HepG2 (cell line): ENCODE results near the gene FAM221B. TPM values are rescaled to one million over a fixed set of nuclear protein-coding genes. Genes with fewer than 3 reads are reported as not detected.

Experiments
- CC2D1A ChIP-seq: sonication (generic); formaldehyde crosslinking; IDR thresholded peaks from 2 replicates; pipeline ENCODE4 v1.8.1; 2023; ENCODE audit warnings: mild to moderate bottlenecking, missing genetic modification reagents
- REL ChIP-seq: sonication (generic); formaldehyde crosslinking; conservative IDR thresholded peaks from 2 replicates; pipeline ENCODE4 v1.8.0; 2022; ENCODE audit warnings: mild to moderate bottlenecking, missing genetic modification reagents, moderate library complexity
- SALL2 ChIP-seq: sonication (generic); formaldehyde crosslinking; IDR thresholded peaks from 2 replicates; pipeline ENCODE4 v1.8.1; 2023; ENCODE audit warnings: mild to moderate bottlenecking, missing genetic modification reagents, inconsistent platforms
- YEATS4 ChIP-seq: sonication (generic); formaldehyde crosslinking; IDR thresholded peaks from 2 replicates; pipeline ENCODE4 v1.4.0; 2020; ENCODE audit warnings: missing genetic modification reagents, borderline replicate concordance
- ZFP37 ChIP-seq: sonication (generic); formaldehyde crosslinking; IDR thresholded peaks from 2 replicates; pipeline ENCODE4 v1.4.0; 2020; ENCODE audit warnings: missing genetic modification reagents, borderline replicate concordance
- ZMYM4 ChIP-seq: sonication (generic); formaldehyde crosslinking; IDR thresholded peaks from 2 replicates; pipeline ENCODE4 v1.8.1; 2023; ENCODE audit warnings: mild to moderate bottlenecking, missing genetic modification reagents
- polyA plus RNA-seq, 8 experiments: library from polyadenylated mRNA; depleted of rRNA in 3 of 8; stranded (reverse) in 7 of 8; unstranded in 1 of 8; fragments of >200 nt; fragmentation: Illumina TruSeq in 4 of 8; extraction: Trizol in 4 of 8; gene quantifications; 2 replicates each; pipeline versions ENCODE4 v1.2.1 to v1.2.3, GENCODE V29; 2011 to 2016; ENCODE audit warnings: low read depth in 4 of 8, missing spikeins in 1 of 8, mixed read lengths in 1 of 8; ENCODE audit not compliant: insufficient read depth in 1 of 8
- total RNA-seq, 5 experiments: library from RNA; depleted of rRNA; stranded (reverse); fragments of >200 nt; fragmentation: Illumina TruSeq; extraction: Trizol; gene quantifications; 2 replicates each; pipeline ENCODE4 v1.2.3, GENCODE V29; 2016; ENCODE audit warnings: low read depth in 1 of 5
- TF ChIP-seq, protein P1 (sequence below): sonication (generic); formaldehyde crosslinking; IDR thresholded peaks from one replicate; pipeline ENCODE4 v1.5.1; 2020; ENCODE audit warnings: mild to moderate bottlenecking, missing genetic modification reagents; ENCODE audit errors: not compliant biosample characterization
- TF ChIP-seq, protein P2 (sequence below): sonication (generic); formaldehyde crosslinking; IDR thresholded peaks from 2 replicates; pipeline ENCODE4 v1.4.0; 2020; ENCODE audit warnings: mild to moderate bottlenecking, missing genetic modification reagents

FAM221B gene
- total and polyA plus RNA-seq, 2 of the 13 experiments (the other 11 are each of a cell fraction or from before 2014, with no cell fraction given): not detected

DNA sequence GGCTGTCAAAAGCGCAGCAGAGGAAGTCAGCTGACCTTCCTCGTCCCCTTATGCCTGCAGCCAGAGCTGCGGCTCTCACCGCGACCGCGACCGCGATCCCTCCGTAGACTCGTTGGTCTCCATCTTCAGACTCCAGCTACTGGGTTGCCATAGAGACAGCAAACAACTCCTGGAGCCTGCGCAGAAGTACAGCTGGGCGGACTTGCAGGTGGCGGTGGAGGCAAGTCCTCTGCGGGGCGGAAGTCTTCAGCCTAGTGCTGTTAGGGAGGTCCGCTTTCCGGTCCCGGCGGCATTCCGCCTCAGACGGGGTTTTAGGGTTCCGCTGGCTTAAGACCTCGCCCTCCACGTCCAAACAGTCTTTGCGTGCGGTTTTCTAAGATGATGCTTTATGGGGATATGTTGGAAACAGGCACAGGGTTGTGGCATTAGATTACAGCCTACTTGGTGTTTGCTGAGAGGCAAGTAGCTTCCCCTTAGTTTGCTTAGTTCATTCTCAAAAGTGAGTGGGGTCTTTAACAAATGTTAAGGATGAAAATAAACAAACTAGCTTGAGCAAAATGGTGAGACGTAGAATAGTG lies 16.4 kb downstream of the FAM221B start, which contains the start of gene SPAG8 (continued):
- TF ChIP-seq, protein P1, sequence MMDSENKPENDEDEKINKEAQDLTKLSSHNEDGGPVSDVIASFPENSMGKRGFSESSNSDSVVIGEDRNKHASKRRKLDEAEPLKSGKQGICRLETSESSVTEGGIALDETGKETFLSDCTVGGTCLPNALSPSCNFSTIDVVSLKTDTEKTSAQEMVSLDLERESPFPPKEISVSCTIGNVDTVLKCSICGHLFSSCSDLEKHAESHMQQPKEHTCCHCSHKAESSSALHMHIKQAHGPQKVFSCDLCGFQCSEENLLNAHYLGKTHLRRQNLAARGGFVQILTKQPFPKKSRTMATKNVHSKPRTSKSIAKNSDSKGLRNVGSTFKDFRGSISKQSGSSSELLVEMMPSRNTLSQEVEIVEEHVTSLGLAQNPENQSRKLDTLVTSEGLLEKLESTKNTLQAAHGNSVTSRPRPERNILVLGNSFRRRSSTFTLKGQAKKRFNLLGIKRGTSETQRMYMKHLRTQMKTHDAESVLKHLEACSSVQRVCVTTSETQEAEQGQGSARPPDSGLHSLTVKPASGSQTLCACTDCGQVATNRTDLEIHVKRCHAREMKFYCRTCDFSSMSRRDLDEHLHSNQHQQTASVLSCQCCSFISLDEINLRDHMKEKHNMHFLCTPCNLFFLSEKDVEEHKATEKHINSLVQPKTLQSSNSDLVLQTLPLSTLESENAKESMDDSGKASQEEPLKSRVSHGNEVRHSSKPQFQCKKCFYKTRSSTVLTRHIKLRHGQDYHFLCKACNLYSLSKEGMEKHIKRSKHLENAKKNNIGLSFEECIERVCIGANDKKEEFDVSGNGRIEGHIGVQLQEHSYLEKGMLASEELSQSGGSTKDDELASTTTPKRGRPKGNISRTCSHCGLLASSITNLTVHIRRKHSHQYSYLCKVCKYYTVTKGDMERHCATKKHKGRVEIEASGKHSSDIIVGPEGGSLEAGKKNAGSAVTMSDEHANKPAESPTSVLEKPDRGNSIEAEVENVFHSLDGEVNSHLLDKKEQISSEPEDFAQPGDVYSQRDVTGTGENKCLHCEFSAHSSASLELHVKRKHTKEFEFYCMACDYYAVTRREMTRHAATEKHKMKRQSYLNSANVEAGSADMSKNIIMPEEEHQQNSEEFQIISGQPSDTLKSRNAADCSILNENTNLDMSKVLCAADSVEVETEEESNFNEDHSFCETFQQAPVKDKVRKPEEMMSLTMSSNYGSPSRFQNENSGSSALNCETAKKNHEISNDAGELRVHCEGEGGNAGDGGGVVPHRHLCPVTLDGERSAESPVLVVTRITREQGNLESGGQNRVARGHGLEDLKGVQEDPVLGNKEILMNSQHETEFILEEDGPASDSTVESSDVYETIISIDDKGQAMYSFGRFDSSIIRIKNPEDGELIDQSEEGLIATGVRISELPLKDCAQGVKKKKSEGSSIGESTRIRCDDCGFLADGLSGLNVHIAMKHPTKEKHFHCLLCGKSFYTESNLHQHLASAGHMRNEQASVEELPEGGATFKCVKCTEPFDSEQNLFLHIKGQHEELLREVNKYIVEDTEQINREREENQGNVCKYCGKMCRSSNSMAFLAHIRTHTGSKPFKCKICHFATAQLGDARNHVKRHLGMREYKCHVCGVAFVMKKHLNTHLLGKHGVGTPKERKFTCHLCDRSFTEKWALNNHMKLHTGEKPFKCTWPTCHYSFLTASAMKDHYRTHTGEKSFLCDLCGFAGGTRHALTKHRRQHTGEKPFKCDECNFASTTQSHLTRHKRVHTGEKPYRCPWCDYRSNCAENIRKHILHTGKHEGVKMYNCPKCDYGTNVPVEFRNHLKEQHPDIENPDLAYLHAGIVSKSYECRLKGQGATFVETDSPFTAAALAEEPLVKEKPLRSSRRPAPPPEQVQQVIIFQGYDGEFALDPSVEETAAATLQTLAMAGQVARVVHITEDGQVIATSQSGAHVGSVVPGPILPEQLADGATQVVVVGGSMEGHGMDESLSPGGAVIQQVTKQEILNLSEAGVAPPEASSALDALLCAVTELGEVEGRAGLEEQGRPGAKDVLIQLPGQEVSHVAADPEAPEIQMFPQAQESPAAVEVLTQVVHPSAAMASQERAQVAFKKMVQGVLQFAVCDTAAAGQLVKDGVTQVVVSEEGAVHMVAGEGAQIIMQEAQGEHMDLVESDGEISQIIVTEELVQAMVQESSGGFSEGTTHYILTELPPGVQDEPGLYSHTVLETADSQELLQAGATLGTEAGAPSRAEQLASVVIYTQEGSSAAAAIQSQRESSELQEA: no peak
- TF ChIP-seq, protein P2, sequence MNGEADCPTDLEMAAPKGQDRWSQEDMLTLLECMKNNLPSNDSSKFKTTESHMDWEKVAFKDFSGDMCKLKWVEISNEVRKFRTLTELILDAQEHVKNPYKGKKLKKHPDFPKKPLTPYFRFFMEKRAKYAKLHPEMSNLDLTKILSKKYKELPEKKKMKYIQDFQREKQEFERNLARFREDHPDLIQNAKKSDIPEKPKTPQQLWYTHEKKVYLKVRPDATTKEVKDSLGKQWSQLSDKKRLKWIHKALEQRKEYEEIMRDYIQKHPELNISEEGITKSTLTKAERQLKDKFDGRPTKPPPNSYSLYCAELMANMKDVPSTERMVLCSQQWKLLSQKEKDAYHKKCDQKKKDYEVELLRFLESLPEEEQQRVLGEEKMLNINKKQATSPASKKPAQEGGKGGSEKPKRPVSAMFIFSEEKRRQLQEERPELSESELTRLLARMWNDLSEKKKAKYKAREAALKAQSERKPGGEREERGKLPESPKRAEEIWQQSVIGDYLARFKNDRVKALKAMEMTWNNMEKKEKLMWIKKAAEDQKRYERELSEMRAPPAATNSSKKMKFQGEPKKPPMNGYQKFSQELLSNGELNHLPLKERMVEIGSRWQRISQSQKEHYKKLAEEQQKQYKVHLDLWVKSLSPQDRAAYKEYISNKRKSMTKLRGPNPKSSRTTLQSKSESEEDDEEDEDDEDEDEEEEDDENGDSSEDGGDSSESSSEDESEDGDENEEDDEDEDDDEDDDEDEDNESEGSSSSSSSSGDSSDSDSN (CRISPR knock-in tag): peak; percentile 24; the same call in 1 of the 2 replicates
- TF ChIP-seq SALL2 (CRISPR knock-in tag) (no peak), REL (no peak), CC2D1A (CRISPR knock-in tag) (no peak), ZMYM4 (CRISPR knock-in tag) (0 out of 2 replicates have a peak, but pooled peaks have one; percentile 35), YEATS4 (CRISPR knock-in tag) (no peak), ZFP37 (CRISPR knock-in tag) (no peak)
